Ishikawa (cell line): ENCODE data around the gene ACOX3.

Experiments
- CEBPB ChIP-seq: IDR thresholded peaks from 2 replicates; pipeline ENCODE4 v1.6.1; 2012
- CREB1 ChIP-seq: IDR thresholded peaks from 2 replicates; pipeline ENCODE4 v1.6.1; 2012; ENCODE audit warnings: low read depth
- EGR1 ChIP-seq: IDR thresholded peaks from 2 replicates; pipeline ENCODE4 v1.6.1; 2012
- EP300 ChIP-seq: IDR thresholded peaks from 2 replicates; pipeline ENCODE4 v1.6.1; 2012; ENCODE audit warnings: borderline replicate concordance
- FOXM1 ChIP-seq: IDR thresholded peaks from 2 replicates; pipeline ENCODE4 v1.6.1; 2012; ENCODE audit warnings: low read depth, borderline replicate concordance
- MAX ChIP-seq: IDR thresholded peaks from 2 replicates; pipeline ENCODE4 v1.6.1; 2012
- NFIC ChIP-seq: IDR thresholded peaks from 2 replicates; pipeline ENCODE4 v1.6.1; 2012
- RAD21 ChIP-seq: IDR thresholded peaks from 2 replicates; pipeline ENCODE4 v1.6.1; 2012; ENCODE audit warnings: low read depth
- REST ChIP-seq: IDR thresholded peaks from 2 replicates; pipeline ENCODE4 v1.6.1; 2012; ENCODE audit warnings: low read depth, mild to moderate bottlenecking
- TAF1 ChIP-seq: IDR thresholded peaks from 2 replicates; pipeline ENCODE4 v1.6.1; 2012; ENCODE audit warnings: low read depth, mild to moderate bottlenecking
- TCF12 ChIP-seq: IDR thresholded peaks from 2 replicates; pipeline ENCODE4 v1.6.1; 2012; ENCODE audit warnings: low read depth
- TEAD4 ChIP-seq: IDR thresholded peaks from 2 replicates; pipeline ENCODE4 v1.6.1; 2012
- USF1 ChIP-seq: IDR thresholded peaks from 2 replicates; pipeline ENCODE4 v1.6.1; 2012
- YY1 ChIP-seq: IDR thresholded peaks from 2 replicates; pipeline ENCODE4 v1.6.1; 2012; ENCODE audit warnings: low read depth
- ZBTB7A ChIP-seq: IDR thresholded peaks from 2 replicates; pipeline ENCODE4 v1.6.1; 2012; ENCODE audit warnings: low read depth

Gene ACOX3

GRCh38 chr4:8355306-8355705 lies 85.2 kb downstream of the ACOX3 start:
- TF ChIP-seq FOXM1: no peak
- TF ChIP-seq TEAD4: 0 out of 2 replicates have a peak, but pooled peaks have one; percentile 38
- no peak for TF ChIP-seq ZBTB7A

GRCh38 chr4:8353912-8354453 lies 86.5 kb downstream of the ACOX3 start:
- TF ChIP-seq RAD21 (no peak), MAX (no peak), NFIC (no peak), ZBTB7A (no peak), TAF1 (no peak), CREB1 (no peak), FOXM1 (no peak), CEBPB (no peak), EGR1 (no peak), REST (no peak)

GRCh38 chr4:8353158-8353669 lies 87.3 kb downstream of the ACOX3 start:
- TF ChIP-seq REST: no peak
- no peak for TF ChIP-seq TAF1
- TF ChIP-seq TEAD4: no peak
- TF ChIP-seq FOXM1: no peak
- no peak for TF ChIP-seq ZBTB7A
- no peak for TF ChIP-seq NFIC
- TF ChIP-seq RAD21: no peak
- TF ChIP-seq EP300: no peak
- TF ChIP-seq YY1: no peak
- TF ChIP-seq USF1: no peak

GRCh38 chr4:8352368-8353157 lies 88.0 kb downstream of the ACOX3 start:
- TF ChIP-seq NFIC (no peak), MAX (no peak), ZBTB7A (no peak), FOXM1 (no peak), EP300 (no peak), CEBPB (no peak), EGR1 (no peak), REST (no peak), TAF1 (no peak), TCF12 (no peak), YY1 (no peak), CREB1 (no peak), TEAD4 (no peak), RAD21 (no peak), USF1 (no peak)
